GM19395 (cell line): Measurements from ENCODE around the gene SLC6A11.

ENCODE experiments used
- ATAC-seq: cut with Tn5 transposase; IDR thresholded peaks from one replicate; pipeline ENCODE4 v1.9.1; 2021; ENCODE audit warnings: mild to moderate bottlenecking, moderate library complexity; ENCODE audit not compliant: unreplicated experiment

Gene SLC6A11

GRCh38 chr3:10816019-10816862 lies at the start of gene SLC6A11:
SLC6A11 (plus strand) TSS chr3:10816228; CDS start chr3:10816266, 38 bp downstream.
- no peak for ATAC-seq

GRCh38 chr3:10768708-10769394 lies 47.2 kb upstream of the SLC6A11 start:
- no peak for ATAC-seq

GRCh38 chr3:10770547-10770946 lies 45.5 kb upstream of the SLC6A11 start:
- ATAC-seq, result no peak

GRCh38 chr3:10770981-10771380 lies 45.0 kb upstream of the SLC6A11 start:
- no peak for ATAC-seq

- no peak for ATAC-seq
Observed at GRCh38 chr3:10771486-10772270, 44.4 kb upstream of the SLC6A11 start.

GRCh38 chr3:10772271-10773161 lies 43.5 kb upstream of the SLC6A11 start:
- no peak for ATAC-seq

GRCh38 chr3:10774129-10774670 lies 41.8 kb upstream of the SLC6A11 start:
- ATAC-seq, result no peak

GRCh38 chr3:10774825-10775224 lies 41.2 kb upstream of the SLC6A11 start:
- ATAC-seq, result no peak

GRCh38 chr3:10775259-10775658 lies 40.8 kb upstream of the SLC6A11 start:
- ATAC-seq, result no peak

GRCh38 chr3:10775828-10776227 lies 40.2 kb upstream of the SLC6A11 start:
- ATAC-seq, result no peak

- ATAC-seq, result no peak
Observed at GRCh38 chr3:10777627-10778026, 38.4 kb upstream of the SLC6A11 start.

- ATAC-seq, result no peak
Observed at GRCh38 chr3:10778492-10779292, 37.3 kb upstream of the SLC6A11 start.

GRCh38 chr3:10779293-10779805 lies 36.7 kb upstream of the SLC6A11 start:
- no peak for ATAC-seq

GRCh38 chr3:10780243-10780642 lies 35.8 kb upstream of the SLC6A11 start:
- no peak for ATAC-seq

- no peak for ATAC-seq
Observed at GRCh38 chr3:10780922-10781321, 35.1 kb upstream of the SLC6A11 start.

- no peak for ATAC-seq
Observed at GRCh38 chr3:10781981-10782380, 34.0 kb upstream of the SLC6A11 start.

GRCh38 chr3:10783360-10784351 lies 32.4 kb upstream of the SLC6A11 start:
- ATAC-seq, result peak; percentile 65

GRCh38 chr3:10786640-10787039 lies 29.4 kb upstream of the SLC6A11 start:
- no peak for ATAC-seq
